WTC11 (cell line): ENCODE measurements around the gene CLSTN2. TPM values are rescaled to one million over a fixed set of nuclear protein-coding genes. Genes with fewer than 3 reads are reported as not detected.

Source experiments
- ATAC-seq: fragments of 200-7000 bp; cut with Tn5 transposase; 2 replicates; pipeline ENCODE4 v1.10.0; 2021; ENCODE audit warnings: mild to moderate bottlenecking, moderate library complexity
- CTCF ChIA-PET: fragments of 300-600 bp; sonication (Branson Sonifier 250); formaldehyde crosslinking; loops from one replicate; lab custom pipeline; 2021; ENCODE audit warnings: antibody characterized with exemption; lab: Charles Lee
- POLR2A ChIA-PET: fragments of 350-600 bp; sonication (Branson Sonifier 250); formaldehyde crosslinking; loops from one replicate; lab custom pipeline; 2021; ENCODE audit warnings: antibody characterized with exemption; lab: Charles Lee
- DNase-seq: peaks from one replicate; pipeline ENCODE4 v3.0.0; 2021; ENCODE audit warnings: low spot score
- H3K27ac Mint-ChIP-seq: 2 replicates; pipeline ENCODE4 v1.8.0; 2021; ENCODE audit warnings: mixed read lengths
- H3K27me3 Mint-ChIP-seq: 2 replicates; pipeline ENCODE4 v1.8.0; 2021; ENCODE audit warnings: low read depth, mild to moderate bottlenecking, moderate library complexity, mixed read lengths
- H3K36me3 Mint-ChIP-seq: 2 replicates; pipeline ENCODE4 v1.8.0; 2021; ENCODE audit warnings: mixed read lengths
- H3K4me1 Mint-ChIP-seq: 2 replicates; pipeline ENCODE4 v1.8.0; 2022; ENCODE audit warnings: mixed read lengths
- H3K4me3 Mint-ChIP-seq: 2 replicates; pipeline ENCODE4 v1.8.0; 2021; ENCODE audit warnings: mild to moderate bottlenecking, moderate library complexity, mixed read lengths
- H3K9me3 Mint-ChIP-seq: 2 replicates; pipeline ENCODE4 v1.8.0; 2021; ENCODE audit warnings: mixed read lengths
- ATF3 ChIP-seq: sonication (generic); formaldehyde crosslinking; conservative IDR thresholded peaks from 2 replicates; pipeline ENCODE4 v1.8.1; 2022; ENCODE audit warnings: mild to moderate bottlenecking, missing genetic modification reagents
- ATF6 ChIP-seq: sonication (generic); formaldehyde crosslinking; IDR thresholded peaks from 2 replicates; pipeline ENCODE4 v1.8.1; 2023; ENCODE audit warnings: mild to moderate bottlenecking, missing genetic modification reagents
- E2F1 ChIP-seq: sonication (generic); formaldehyde crosslinking; IDR thresholded peaks from 2 replicates; pipeline ENCODE4 v1.8.0; 2022; ENCODE audit warnings: mild to moderate bottlenecking, missing genetic modification reagents
- E2F5 ChIP-seq: sonication (generic); formaldehyde crosslinking; IDR thresholded peaks from 2 replicates; pipeline ENCODE4 v1.8.1; 2022; ENCODE audit warnings: mild to moderate bottlenecking, moderate library complexity, missing genetic modification reagents
- EMX1 ChIP-seq: fragments of 250-450 bp; sonication (Bioruptor Pico); IDR thresholded peaks from 2 replicates; pipeline ENCODE4 v1.8.0; 2021; ENCODE audit warnings: mild to moderate bottlenecking
- FOXP4 ChIP-seq: sonication (generic); formaldehyde crosslinking; IDR thresholded peaks from 2 replicates; pipeline ENCODE4 v1.8.0; 2022; ENCODE audit warnings: mild to moderate bottlenecking, missing genetic modification reagents
- MYBL2 ChIP-seq: sonication (generic); formaldehyde crosslinking; IDR thresholded peaks from 2 replicates; pipeline ENCODE4 v1.8.1; 2023; ENCODE audit warnings: mild to moderate bottlenecking, moderate library complexity, missing genetic modification reagents
- NR3C1 ChIP-seq: sonication (generic); formaldehyde crosslinking; conservative IDR thresholded peaks from 2 replicates; pipeline ENCODE4 v1.8.1; 2023; ENCODE audit warnings: low read depth, mild to moderate bottlenecking, missing genetic modification reagents
- PREB ChIP-seq: sonication (generic); formaldehyde crosslinking; IDR thresholded peaks from 2 replicates; pipeline ENCODE4 v1.8.1; 2022; ENCODE audit warnings: mild to moderate bottlenecking, missing genetic modification reagents, moderate library complexity, borderline replicate concordance
- RORB ChIP-seq: fragments of 250-450 bp; sonication (Bioruptor Pico); IDR thresholded peaks from 2 replicates; pipeline ENCODE4 v1.9.0; 2021; ENCODE audit warnings: mild to moderate bottlenecking
- SP1 ChIP-seq: sonication (generic); formaldehyde crosslinking; conservative IDR thresholded peaks from 2 replicates; pipeline ENCODE4 v1.8.1; 2022; ENCODE audit warnings: missing genetic modification reagents
- TP53 ChIP-seq: sonication (generic); formaldehyde crosslinking; IDR thresholded peaks from 2 replicates; pipeline ENCODE4 v1.8.1; 2023; ENCODE audit warnings: mild to moderate bottlenecking, missing genetic modification reagents
- USF1 ChIP-seq: sonication (generic); formaldehyde crosslinking; IDR thresholded peaks from 2 replicates; pipeline ENCODE4 v1.8.0; 2022; ENCODE audit warnings: mild to moderate bottlenecking, missing genetic modification reagents
- ZBTB21 ChIP-seq: sonication (generic); formaldehyde crosslinking; IDR thresholded peaks from 2 replicates; pipeline ENCODE4 v1.8.1; 2023; ENCODE audit warnings: mild to moderate bottlenecking, missing genetic modification reagents, borderline replicate concordance
- ZNF232 ChIP-seq: sonication (generic); formaldehyde crosslinking; IDR thresholded peaks from 2 replicates; pipeline ENCODE4 v1.8.0; 2022; ENCODE audit warnings: mild to moderate bottlenecking, missing genetic modification reagents
- ZNF425 ChIP-seq: fragments of 250-450 bp; sonication (Bioruptor Pico); conservative IDR thresholded peaks from 2 replicates; pipeline ENCODE4 v1.9.0; 2021; ENCODE audit warnings: mild to moderate bottlenecking
- ZSCAN18 ChIP-seq: fragments of 250-450 bp; sonication (Bioruptor Pico); IDR thresholded peaks from 2 replicates; pipeline ENCODE4 v2.1.2; 2022; ENCODE audit warnings: mild to moderate bottlenecking, moderate library complexity
- total RNA-seq: library from RNA; stranded (reverse); gene quantifications from 3 replicates; pipeline ENCODE4 v1.2.3, GENCODE V29; 2021

The CLSTN2 gene
- total RNA-seq, 1 experiment from 2014 or later: 0.35 TPM

GRCh38 chr3:140373234-140373633 lies 438.2 kb downstream of the CLSTN2 start:
- H3K36me3 Mint-ChIP-seq: no peaks in the 10 kb centered on the region
- peaks cover 12% of the 10 kb centered on the region for H3K4me1 Mint-ChIP-seq
- H3K27me3 Mint-ChIP-seq: peaks cover 2% of the 10 kb centered on the region
- ATAC-seq (no peak), DNase-seq (no peak)
- H3K9me3 Mint-ChIP-seq: peaks cover 5% of the 10 kb centered on the region; the same call in 1 of the 2 replicates
- TF ChIP-seq PREB (CRISPR knock-in tag) (no peak), E2F1 (CRISPR knock-in tag) (no peak), SP1 (CRISPR knock-in tag) (no peak), E2F5 (CRISPR knock-in tag) (no peak)
- H3K4me3 Mint-ChIP-seq: no peak overlapping the region
- no peak overlapping the region for H3K27ac Mint-ChIP-seq
- CTCF ChIA-PET: no interaction called here
- POLR2A ChIA-PET: no interaction called here

GRCh38 chr3:140375002-140375401 lies 440.0 kb downstream of the CLSTN2 start:
- peaks cover 3% of the 10 kb centered on the region for H3K4me1 Mint-ChIP-seq
- no peaks in the 10 kb centered on the region for H3K36me3 Mint-ChIP-seq
- TF ChIP-seq USF1 (no peak), ZNF425 (CRISPR knock-in tag) (no peak), E2F5 (CRISPR knock-in tag) (no peak), ATF3 (CRISPR knock-in tag) (no peak), EMX1 (no peak), RORB (CRISPR knock-in tag) (no peak), NR3C1 (CRISPR knock-in tag) (no peak), TP53 (CRISPR knock-in tag) (no peak), ZNF232 (CRISPR knock-in tag) (no peak)
- CTCF ChIA-PET: no interaction called here
- ATAC-seq (no peak), DNase-seq (no peak)
- peaks cover 10% of the 10 kb centered on the region; the same call in 1 of the 2 replicates for H3K9me3 Mint-ChIP-seq
- no peak overlapping the region for H3K27ac Mint-ChIP-seq
- peaks cover 2% of the 10 kb centered on the region; the same call in 1 of the 2 replicates for H3K27me3 Mint-ChIP-seq
- no peak overlapping the region for H3K4me3 Mint-ChIP-seq
- POLR2A ChIA-PET: no interaction called here

GRCh38 chr3:140376136-140376889 lies 441.3 kb downstream of the CLSTN2 start:
- DNase-seq: no peak
- no peak overlapping the region for H3K4me3 Mint-ChIP-seq
- H3K27me3 Mint-ChIP-seq: peaks cover 2% of the 10 kb centered on the region; the same call in 1 of the 2 replicates
- no peak overlapping the region for H3K27ac Mint-ChIP-seq
- ATAC-seq: peak; percentile 82
- peaks cover 3% of the 10 kb centered on the region for H3K4me1 Mint-ChIP-seq
- peaks cover 10% of the 10 kb centered on the region; the same call in 1 of the 2 replicates for H3K9me3 Mint-ChIP-seq
- H3K36me3 Mint-ChIP-seq: no peaks in the 10 kb centered on the region
- ChIA-PET POLR2A (no interaction called here), CTCF (no interaction called here)
- TF ChIP-seq FOXP4 (CRISPR knock-in tag): no peak
- no peak for TF ChIP-seq ATF6 (CRISPR knock-in tag)
- TF ChIP-seq MYBL2 (CRISPR knock-in tag): no peak
- no peak for TF ChIP-seq ZSCAN18 (CRISPR knock-in tag)
- TF ChIP-seq ZBTB21 (CRISPR knock-in tag): no peak
